ENCODE data around the gene ERG.

The ERG gene

DNA sequence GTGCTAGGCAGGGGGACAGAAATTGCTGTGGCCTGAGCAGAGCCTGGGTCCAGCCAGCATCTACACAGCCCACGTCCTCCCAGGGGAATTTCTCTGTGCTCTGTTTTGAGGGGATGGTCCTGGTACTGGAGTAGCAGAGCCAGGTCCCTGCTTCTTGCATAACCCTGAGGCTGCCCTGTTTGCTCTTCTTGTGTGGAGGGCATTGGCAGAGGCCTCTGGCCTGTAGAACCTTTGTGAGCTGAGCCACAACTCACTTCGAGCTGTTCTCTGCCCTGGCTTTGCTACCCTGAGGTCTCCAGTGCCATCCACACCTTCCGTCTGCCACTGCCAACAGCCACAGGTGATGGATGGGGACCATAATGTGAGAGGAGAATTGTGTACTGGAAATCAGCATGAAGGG, 139.6 kb downstream of the ERG start:
- peaks cover 9% of the 10 kb centered on the region for H3K4me1 ChIP-seq (ENCODE audit: insufficient read depth, low read length, poor library complexity, severe bottlenecking)
- no peak overlapping the region for H3K9ac ChIP-seq (ENCODE audit: low read depth, low read length, poor library complexity, severe bottlenecking)
- no peaks in the 10 kb centered on the region for H3K9me2 ChIP-seq (replicated peaks; ENCODE audit: low read depth, low read length)
- no peak overlapping the region for H3K4me3 ChIP-seq (ENCODE audit: low read length, poor library complexity, severe bottlenecking)
- H3F3A ChIP-seq (ENCODE audit: low read depth): no peaks in the 10 kb centered on the region
- no peak overlapping the region for H3K4me2 ChIP-seq (ENCODE audit: low read depth, low read length, poor library complexity, severe bottlenecking)
- no peak overlapping the region for H2AFZ ChIP-seq (ENCODE audit: low read length)
- no peaks in the 10 kb centered on the region for H4K20me1 ChIP-seq (ENCODE audit: insufficient read depth, low read length, poor library complexity, severe bottlenecking)
- H3K9me3 ChIP-seq (ENCODE audit: insufficient read depth, low read depth, low read length): no peaks in the 10 kb centered on the region
- H3K79me2 ChIP-seq (ENCODE audit: insufficient read depth, low read length): no peaks in the 10 kb centered on the region
- H3K27me3 ChIP-seq (ENCODE audit: insufficient read depth, low read length, poor library complexity, severe bottlenecking): no peaks in the 10 kb centered on the region
- H3K36me3 ChIP-seq (ENCODE audit: insufficient read depth, low read length): no peaks in the 10 kb centered on the region
- no peak for TF ChIP-seq EZH2phosphoT487 (IDR thresholded peaks at IDR 0.05; ENCODE audit: borderline replicate concordance)
- TF ChIP-seq, protein P1, sequence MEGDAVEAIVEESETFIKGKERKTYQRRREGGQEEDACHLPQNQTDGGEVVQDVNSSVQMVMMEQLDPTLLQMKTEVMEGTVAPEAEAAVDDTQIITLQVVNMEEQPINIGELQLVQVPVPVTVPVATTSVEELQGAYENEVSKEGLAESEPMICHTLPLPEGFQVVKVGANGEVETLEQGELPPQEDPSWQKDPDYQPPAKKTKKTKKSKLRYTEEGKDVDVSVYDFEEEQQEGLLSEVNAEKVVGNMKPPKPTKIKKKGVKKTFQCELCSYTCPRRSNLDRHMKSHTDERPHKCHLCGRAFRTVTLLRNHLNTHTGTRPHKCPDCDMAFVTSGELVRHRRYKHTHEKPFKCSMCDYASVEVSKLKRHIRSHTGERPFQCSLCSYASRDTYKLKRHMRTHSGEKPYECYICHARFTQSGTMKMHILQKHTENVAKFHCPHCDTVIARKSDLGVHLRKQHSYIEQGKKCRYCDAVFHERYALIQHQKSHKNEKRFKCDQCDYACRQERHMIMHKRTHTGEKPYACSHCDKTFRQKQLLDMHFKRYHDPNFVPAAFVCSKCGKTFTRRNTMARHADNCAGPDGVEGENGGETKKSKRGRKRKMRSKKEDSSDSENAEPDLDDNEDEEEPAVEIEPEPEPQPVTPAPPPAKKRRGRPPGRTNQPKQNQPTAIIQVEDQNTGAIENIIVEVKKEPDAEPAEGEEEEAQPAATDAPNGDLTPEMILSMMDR (conservative IDR thresholded peaks at IDR 0.05; ENCODE audit: low read length): no peak

DNA sequence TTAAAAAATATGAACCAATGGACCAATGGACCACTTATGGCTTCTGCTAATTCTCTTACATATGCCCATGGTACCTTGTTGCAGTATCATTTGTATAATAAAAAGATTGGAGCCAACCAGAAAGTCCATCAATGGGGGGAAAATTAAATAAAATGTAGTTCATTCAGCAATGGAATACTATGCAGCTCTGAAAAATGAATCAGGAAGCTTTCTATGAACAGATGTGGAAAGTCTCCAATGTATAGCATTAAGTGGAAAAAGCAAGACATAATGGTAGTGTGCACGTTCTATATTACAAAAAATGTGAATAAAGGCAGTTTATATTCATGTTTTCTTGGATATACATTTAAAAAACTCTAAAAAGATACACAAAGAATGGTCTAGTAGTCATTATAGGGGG, 140.2 kb downstream of the ERG start:
- no peaks in the 10 kb centered on the region for H3K9me2 ChIP-seq (replicated peaks; ENCODE audit: low read depth, low read length)
- peaks cover 9% of the 10 kb centered on the region for H3K4me1 ChIP-seq (ENCODE audit: insufficient read depth, low read length, poor library complexity, severe bottlenecking)
- H3F3A ChIP-seq (ENCODE audit: low read depth): no peaks in the 10 kb centered on the region
- no peaks in the 10 kb centered on the region for H3K27me3 ChIP-seq (ENCODE audit: insufficient read depth, low read length, poor library complexity, severe bottlenecking)
- no peaks in the 10 kb centered on the region for H3K9me3 ChIP-seq (ENCODE audit: insufficient read depth, low read depth, low read length)
- no peaks in the 10 kb centered on the region for H4K20me1 ChIP-seq (ENCODE audit: insufficient read depth, low read length, poor library complexity, severe bottlenecking)
- H3K4me2 ChIP-seq (ENCODE audit: low read depth, low read length, poor library complexity, severe bottlenecking): no peak overlapping the region
- no peaks in the 10 kb centered on the region for H3K79me2 ChIP-seq (ENCODE audit: insufficient read depth, low read length)
- no peaks in the 10 kb centered on the region for H3K36me3 ChIP-seq (ENCODE audit: insufficient read depth, low read length)
- TF ChIP-seq EZH2phosphoT487 (IDR thresholded peaks at IDR 0.05; ENCODE audit: borderline replicate concordance): no peak
- TF ChIP-seq, protein P1 (conservative IDR thresholded peaks at IDR 0.05; ENCODE audit: low read length): no peak
- no peak overlapping the region for H3K4me3 ChIP-seq (ENCODE audit: low read length, poor library complexity, severe bottlenecking)
- H2AFZ ChIP-seq (ENCODE audit: low read length): no peak overlapping the region
- no peak overlapping the region for H3K9ac ChIP-seq (ENCODE audit: low read depth, low read length, poor library complexity, severe bottlenecking)

DNA sequence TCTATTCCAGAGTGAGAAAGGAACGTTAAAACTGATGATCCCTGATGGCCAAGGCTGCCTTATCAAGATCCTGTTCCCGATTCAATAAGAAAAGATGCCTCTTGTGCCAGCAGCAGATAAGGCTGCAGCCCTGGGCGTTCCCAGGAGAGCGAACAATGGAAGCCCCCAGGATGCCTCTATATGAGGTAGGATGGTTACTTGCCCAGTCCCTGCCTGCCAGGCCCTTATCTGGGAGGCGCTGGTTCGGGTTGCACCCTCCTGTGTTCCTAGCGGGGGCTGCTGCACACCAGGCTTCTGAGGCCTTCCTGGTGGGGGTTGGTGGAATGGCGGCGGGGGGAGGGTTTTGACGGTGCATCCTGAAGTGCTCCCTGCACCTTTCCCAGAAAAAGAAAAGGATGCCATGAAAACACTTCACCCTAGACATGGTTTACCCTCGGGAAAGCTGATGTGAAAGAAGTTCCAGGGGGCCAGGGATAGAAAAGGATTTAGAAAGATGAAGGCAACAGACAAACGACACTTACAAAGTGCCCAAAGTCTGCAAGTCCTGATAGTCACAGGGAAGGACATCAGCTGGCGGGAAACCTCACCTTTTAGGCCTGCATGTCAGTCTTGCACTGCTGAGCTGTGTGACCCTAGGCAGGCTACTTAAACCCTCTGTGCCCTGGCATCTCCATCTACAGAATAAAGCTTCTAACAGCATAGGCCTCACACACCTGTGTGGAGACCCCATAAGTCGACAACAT, 141.2 kb downstream of the ERG start:
- Histone ChIP-seq H3F3A (ENCODE audit: low read depth) (no peaks in the 10 kb centered on the region), H2AFZ (ENCODE audit: low read length) (no peak overlapping the region), H4K20me1 (ENCODE audit: insufficient read depth, low read length, poor library complexity, severe bottlenecking) (no peaks in the 10 kb centered on the region), H3K9ac (ENCODE audit: low read depth, low read length, poor library complexity, severe bottlenecking) (no peak overlapping the region), H3K4me2 (ENCODE audit: low read depth, low read length, poor library complexity, severe bottlenecking) (no peak overlapping the region), H3K4me1 (ENCODE audit: insufficient read depth, low read length, poor library complexity, severe bottlenecking) (peaks cover 9% of the 10 kb centered on the region), H3K36me3 (ENCODE audit: insufficient read depth, low read length) (no peaks in the 10 kb centered on the region), H3K9me3 (ENCODE audit: insufficient read depth, low read depth, low read length) (no peaks in the 10 kb centered on the region), H3K79me2 (ENCODE audit: insufficient read depth, low read length) (no peaks in the 10 kb centered on the region), H3K9me2 (replicated peaks; ENCODE audit: low read depth, low read length) (no peaks in the 10 kb centered on the region), H3K27me3 (ENCODE audit: insufficient read depth, low read length, poor library complexity, severe bottlenecking) (no peaks in the 10 kb centered on the region), H3K4me3 (ENCODE audit: low read length, poor library complexity, severe bottlenecking) (no peak overlapping the region)
- TF ChIP-seq, protein P1 (conservative IDR thresholded peaks at IDR 0.05; ENCODE audit: low read length): no peak
- TF ChIP-seq EZH2phosphoT487 (IDR thresholded peaks at IDR 0.05; ENCODE audit: borderline replicate concordance): no peak
